ENCODE results near the gene CACNA1F.

Gene CACNA1F

DNA sequence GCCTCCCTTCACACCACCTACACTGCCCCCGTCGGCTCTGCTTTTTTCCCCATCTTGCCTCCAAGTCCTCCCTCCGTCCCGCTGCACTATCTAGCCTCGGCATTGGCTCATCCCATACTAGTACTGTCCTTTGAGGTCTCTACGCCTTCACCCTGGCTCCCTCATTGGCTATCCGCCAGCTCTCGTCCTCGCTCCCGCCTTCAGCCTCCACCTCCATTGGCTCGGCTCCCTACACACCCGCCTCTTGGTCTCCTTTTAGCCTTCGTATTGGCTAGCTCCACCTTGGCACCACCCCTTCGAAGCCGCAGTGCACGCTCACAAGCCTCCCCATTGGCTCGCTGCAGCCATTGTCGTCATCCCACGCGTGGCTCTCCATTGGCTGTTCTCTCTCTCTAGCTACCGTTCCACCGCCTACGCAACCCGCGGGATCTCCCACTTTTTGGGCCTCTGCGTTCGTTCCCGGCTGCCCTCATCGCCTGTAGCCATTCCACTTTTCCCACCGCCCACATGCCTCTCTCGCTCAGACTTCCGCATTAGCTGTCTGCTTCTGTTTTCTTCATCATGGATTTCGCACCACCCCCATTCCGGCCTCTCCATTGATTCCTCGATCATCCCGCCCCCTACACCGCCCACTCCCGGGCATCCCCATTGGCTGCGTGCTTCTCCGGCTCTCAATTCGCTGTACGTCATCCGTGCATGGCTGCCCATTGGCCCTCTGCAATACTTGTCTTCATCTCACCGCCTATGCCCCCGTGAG is 36.0 kb upstream of the CACNA1F start:
- Histone ChIP-seq H3K27me3 (ENCODE audit: control insufficient read depth, insufficient read depth, low read length) (no peaks in the 10 kb centered on the region), H3K4me3 (ENCODE audit: low read depth, low read length) (peak overlapping the region; percentile 84), H3K4me1 (ENCODE audit: control insufficient read depth, insufficient read depth, low read length) (peaks cover 5% of the 10 kb centered on the region), H3K36me3 (ENCODE audit: control insufficient read depth, insufficient read depth, low read length) (no peaks in the 10 kb centered on the region), H3K9ac (ENCODE audit: low read depth, low read length) (peak overlapping the region; percentile 51), H3K9me3 (ENCODE audit: control insufficient read depth, insufficient read depth, low read length) (no peaks in the 10 kb centered on the region)

DNA sequence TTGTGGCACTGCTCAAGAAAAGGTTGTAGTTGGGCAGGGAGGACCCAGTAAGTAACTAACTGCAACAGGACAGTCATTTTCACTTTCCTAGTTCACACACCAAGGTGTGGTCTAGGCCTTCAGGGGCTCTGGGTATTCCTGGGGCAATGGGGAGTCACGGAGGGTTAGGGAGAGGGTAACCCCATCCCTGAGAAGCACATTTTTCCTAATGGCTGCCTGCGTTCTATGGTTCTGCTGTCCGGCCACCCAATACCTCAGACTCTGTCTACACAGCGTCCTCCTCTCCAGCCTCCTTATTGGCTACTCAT is 35.5 kb upstream of the CACNA1F start:
- H3K27me3 ChIP-seq (ENCODE audit: control insufficient read depth, insufficient read depth, low read length), result no peaks in the 10 kb centered on the region
- H3K4me1 ChIP-seq (ENCODE audit: control insufficient read depth, insufficient read depth, low read length), result peaks cover 5% of the 10 kb centered on the region
- H3K36me3 ChIP-seq (ENCODE audit: control insufficient read depth, insufficient read depth, low read length), result no peaks in the 10 kb centered on the region
- H3K9me3 ChIP-seq (ENCODE audit: control insufficient read depth, insufficient read depth, low read length), result no peaks in the 10 kb centered on the region
- H3K4me3 ChIP-seq (ENCODE audit: low read depth, low read length), result peak overlapping the region; percentile 63
- H3K9ac ChIP-seq (ENCODE audit: low read depth, low read length), result peak overlapping the region; percentile 51

DNA sequence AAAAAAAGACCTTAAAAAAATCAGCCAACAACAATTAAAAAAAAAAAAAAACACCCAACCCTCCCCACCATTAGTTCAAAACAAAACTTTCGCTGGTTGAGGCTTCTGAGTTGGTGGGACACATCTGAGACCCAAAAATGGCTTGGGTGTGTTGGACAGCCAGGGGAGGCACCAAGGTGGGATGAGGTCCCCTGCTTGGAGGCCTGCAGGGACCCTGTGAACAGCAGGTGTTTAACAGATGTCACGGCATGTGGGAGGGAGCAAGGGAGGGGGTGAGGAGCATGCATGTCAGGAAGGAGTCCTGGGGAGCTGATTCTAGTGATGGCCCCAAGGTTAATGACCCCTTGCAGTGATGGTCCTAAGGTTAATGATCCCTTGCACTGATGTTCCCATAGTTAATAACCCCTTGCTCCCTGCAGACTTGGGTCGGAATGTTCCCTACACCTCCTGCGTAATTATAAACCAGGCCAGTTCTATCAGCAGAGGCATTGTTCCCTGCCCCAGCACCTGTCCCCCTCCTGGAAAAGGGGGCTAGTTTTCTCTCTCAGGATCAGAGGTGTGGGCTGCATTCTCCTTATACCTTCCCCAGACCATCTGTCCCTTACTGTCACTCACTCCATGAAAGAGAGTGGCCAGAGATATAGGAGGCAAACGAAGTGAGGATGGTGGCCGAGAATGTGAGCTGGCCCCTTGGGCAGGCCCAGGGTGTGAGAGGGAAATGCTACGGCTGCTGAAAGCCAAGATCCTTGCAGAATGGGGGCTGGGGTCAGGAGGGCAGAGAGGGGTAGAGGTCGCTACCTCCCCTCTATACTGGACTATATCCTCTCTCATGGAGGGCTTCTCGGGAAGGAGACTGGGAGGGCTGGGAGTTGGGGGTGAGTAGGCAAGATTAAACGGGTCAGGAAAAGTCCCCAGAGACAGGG is 33.6 kb upstream of the CACNA1F start:
- no peak overlapping the region for H3K4me3 ChIP-seq (ENCODE audit: low read depth, low read length)
- H3K36me3 ChIP-seq (ENCODE audit: control insufficient read depth, insufficient read depth, low read length), result no peaks in the 10 kb centered on the region
- H3K9me3 ChIP-seq (ENCODE audit: control insufficient read depth, insufficient read depth, low read length), result no peaks in the 10 kb centered on the region
- H3K9ac ChIP-seq (ENCODE audit: low read depth, low read length), result no peak overlapping the region
- no peaks in the 10 kb centered on the region for H3K27me3 ChIP-seq (ENCODE audit: control insufficient read depth, insufficient read depth, low read length)
- H3K4me1 ChIP-seq (ENCODE audit: control insufficient read depth, insufficient read depth, low read length), result peaks cover 2% of the 10 kb centered on the region

DNA sequence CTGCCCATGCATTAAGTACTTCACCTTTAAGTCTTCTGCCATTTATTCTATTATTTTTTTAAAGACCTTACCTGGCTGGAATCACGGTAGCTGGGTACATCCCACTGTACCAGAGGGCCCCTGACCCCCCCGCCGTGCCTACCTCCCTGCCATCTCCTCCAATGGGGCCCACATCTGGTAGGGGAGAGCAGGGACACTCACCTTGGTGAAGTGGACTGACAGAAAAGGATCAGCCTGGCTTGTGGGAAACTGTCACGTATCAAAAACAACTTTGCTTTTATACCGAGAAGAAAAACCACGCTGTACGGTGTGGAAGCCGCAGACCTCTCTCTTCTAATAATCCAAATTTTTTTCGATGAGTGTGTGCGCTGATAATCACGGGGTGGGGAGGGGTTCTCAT is 31.3 kb upstream of the CACNA1F start, which contains the start of gene FOXP3:
Gene FOXP3 (minus strand): TSS at position 251 of the 400 bp plus-strand sequence. CDS start 6,205 bp downstream, outside the sequence.
- no peaks in the 10 kb centered on the region for H3K4me1 ChIP-seq (ENCODE audit: control insufficient read depth, insufficient read depth, low read length)
- no peak within 1 kb of the TSS for H3K4me3 ChIP-seq (ENCODE audit: low read depth, low read length)
- H3K36me3 ChIP-seq (ENCODE audit: control insufficient read depth, insufficient read depth, low read length), result no peaks in the 10 kb centered on the region
- H3K27me3 ChIP-seq (ENCODE audit: control insufficient read depth, insufficient read depth, low read length), result no peaks in the 10 kb centered on the region
- H3K9me3 ChIP-seq (ENCODE audit: control insufficient read depth, insufficient read depth, low read length), result no peaks in the 10 kb centered on the region
- H3K9ac ChIP-seq (ENCODE audit: low read depth, low read length), result no peak within 1 kb of the TSS

DNA sequence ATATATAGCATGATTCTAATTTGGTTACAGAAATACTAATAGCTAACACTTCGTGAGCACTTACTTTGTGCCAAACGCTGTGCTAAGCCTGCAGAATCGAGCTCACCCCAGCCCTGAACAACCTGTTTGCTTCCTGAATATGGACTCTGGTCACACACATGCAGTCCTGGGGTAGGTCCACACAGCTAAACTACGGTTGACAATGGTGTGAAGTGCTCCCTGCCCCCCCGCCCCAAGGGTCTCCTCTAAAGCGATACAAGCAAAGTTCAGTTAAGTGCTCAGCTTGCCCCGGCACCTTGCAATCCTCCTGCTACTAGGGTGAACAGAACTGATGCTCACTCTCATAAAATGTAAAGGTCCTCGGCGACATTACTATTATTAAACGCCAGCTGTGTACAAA is 30.5 kb upstream of the CACNA1F start:
- no peaks in the 10 kb centered on the region for H3K4me1 ChIP-seq (ENCODE audit: control insufficient read depth, insufficient read depth, low read length)
- no peaks in the 10 kb centered on the region for H3K27me3 ChIP-seq (ENCODE audit: control insufficient read depth, insufficient read depth, low read length)
- H3K9me3 ChIP-seq (ENCODE audit: control insufficient read depth, insufficient read depth, low read length), result peaks cover 6% of the 10 kb centered on the region
- H3K9ac ChIP-seq (ENCODE audit: low read depth, low read length), result no peak overlapping the region
- H3K36me3 ChIP-seq (ENCODE audit: control insufficient read depth, insufficient read depth, low read length), result no peaks in the 10 kb centered on the region
- no peak overlapping the region for H3K4me3 ChIP-seq (ENCODE audit: low read depth, low read length)

DNA sequence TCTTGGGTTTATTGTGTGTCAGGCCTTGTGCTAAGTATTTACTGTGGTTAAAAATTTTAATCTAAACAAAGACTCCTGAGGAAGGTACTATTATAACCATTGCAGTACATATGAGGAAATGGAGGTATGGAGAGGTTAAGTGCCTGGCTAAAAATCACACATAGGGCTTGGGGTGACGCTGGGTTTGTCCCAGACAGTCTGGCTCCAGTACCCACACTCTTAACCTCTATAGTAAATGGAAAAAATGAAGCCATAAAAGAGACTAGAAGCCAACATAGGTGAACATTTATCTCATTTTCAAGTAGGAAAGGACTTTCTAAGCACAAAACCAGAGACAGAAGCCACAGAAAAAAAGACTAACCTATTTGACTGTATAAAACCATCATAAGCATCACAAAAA is 29.5 kb upstream of the CACNA1F start:
- no peaks in the 10 kb centered on the region for H3K36me3 ChIP-seq (ENCODE audit: control insufficient read depth, insufficient read depth, low read length)
- H3K27me3 ChIP-seq (ENCODE audit: control insufficient read depth, insufficient read depth, low read length), result no peaks in the 10 kb centered on the region
- no peak overlapping the region for H3K9ac ChIP-seq (ENCODE audit: low read depth, low read length)
- H3K4me3 ChIP-seq (ENCODE audit: low read depth, low read length), result no peak overlapping the region
- H3K9me3 ChIP-seq (ENCODE audit: control insufficient read depth, insufficient read depth, low read length), result peaks cover 7% of the 10 kb centered on the region
- no peaks in the 10 kb centered on the region for H3K4me1 ChIP-seq (ENCODE audit: control insufficient read depth, insufficient read depth, low read length)

DNA sequence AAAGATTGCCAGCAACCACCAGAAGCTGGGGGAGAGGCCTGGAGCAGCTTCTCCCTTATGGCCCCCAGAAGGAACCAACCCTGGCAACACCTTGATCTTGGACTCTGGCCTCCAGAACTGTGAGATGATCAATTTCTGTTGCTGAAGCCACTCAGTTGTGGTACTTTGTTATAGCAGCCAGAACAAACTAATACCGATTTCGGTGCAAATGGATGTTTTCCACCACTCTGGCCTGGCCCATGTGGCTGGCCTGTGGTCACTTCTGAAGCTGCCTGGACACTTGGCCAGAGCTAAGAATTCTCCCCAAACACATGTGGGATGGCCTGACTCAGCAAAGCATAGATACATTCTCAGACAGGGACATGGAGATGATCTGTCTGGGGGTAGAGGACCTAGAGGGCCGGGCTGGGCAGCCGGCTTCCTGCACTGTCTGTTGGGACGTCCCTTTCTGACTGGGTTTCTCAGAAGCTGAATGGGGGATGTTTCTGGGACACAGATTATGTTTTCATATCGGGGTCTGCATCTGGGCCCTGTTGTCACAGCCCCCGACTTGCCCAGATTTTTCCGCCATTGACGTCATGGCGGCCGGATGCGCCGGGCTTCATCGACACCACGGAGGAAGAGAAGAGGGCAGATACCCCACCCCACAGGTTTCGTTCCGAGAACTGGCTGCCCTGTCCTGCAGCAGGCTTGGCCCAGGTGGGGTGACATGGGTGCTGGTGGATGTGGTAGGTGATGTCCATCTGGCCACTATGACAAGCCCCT is 27.3 kb upstream of the CACNA1F start:
- Histone ChIP-seq H3K36me3 (ENCODE audit: control insufficient read depth, insufficient read depth, low read length) (no peaks in the 10 kb centered on the region), H3K27me3 (ENCODE audit: control insufficient read depth, insufficient read depth, low read length) (no peaks in the 10 kb centered on the region), H3K9ac (ENCODE audit: low read depth, low read length) (no peak overlapping the region)

DNA sequence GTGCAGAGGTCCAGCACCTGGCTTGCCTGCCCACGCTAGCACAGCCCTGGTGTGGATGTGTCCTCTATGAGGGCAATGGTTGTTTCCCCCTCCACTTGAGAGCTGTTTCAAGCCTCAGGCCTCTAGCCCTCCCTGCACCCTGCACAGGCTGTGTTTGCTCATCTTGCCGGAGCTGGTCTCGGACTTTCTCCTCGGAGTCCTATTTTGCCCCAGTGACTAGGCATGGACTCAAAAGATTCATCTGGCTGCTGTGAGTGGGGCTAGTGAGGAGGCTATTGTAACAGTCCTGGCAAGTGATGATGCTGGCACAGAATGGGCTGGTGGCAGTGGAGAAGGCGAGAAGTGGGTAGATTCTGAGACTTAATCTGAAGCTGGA is 25.6 kb upstream of the CACNA1F start:
- Histone ChIP-seq H3K9me3 (ENCODE audit: control insufficient read depth, insufficient read depth, low read length) (peaks cover 7% of the 10 kb centered on the region), H3K4me3 (ENCODE audit: low read depth, low read length) (no peak overlapping the region), H3K4me1 (ENCODE audit: control insufficient read depth, insufficient read depth, low read length) (no peaks in the 10 kb centered on the region), H3K9ac (ENCODE audit: low read depth, low read length) (no peak overlapping the region), H3K27me3 (ENCODE audit: control insufficient read depth, insufficient read depth, low read length) (no peaks in the 10 kb centered on the region), H3K36me3 (ENCODE audit: control insufficient read depth, insufficient read depth, low read length) (no peaks in the 10 kb centered on the region)

More for the DNA sequence above, 27.3 kb upstream of the CACNA1F start:
- Histone ChIP-seq H3K4me3 (ENCODE audit: low read depth, low read length) (no peak overlapping the region), H3K4me1 (ENCODE audit: control insufficient read depth, insufficient read depth, low read length) (no peaks in the 10 kb centered on the region), H3K9me3 (ENCODE audit: control insufficient read depth, insufficient read depth, low read length) (peaks cover 7% of the 10 kb centered on the region)

DNA sequence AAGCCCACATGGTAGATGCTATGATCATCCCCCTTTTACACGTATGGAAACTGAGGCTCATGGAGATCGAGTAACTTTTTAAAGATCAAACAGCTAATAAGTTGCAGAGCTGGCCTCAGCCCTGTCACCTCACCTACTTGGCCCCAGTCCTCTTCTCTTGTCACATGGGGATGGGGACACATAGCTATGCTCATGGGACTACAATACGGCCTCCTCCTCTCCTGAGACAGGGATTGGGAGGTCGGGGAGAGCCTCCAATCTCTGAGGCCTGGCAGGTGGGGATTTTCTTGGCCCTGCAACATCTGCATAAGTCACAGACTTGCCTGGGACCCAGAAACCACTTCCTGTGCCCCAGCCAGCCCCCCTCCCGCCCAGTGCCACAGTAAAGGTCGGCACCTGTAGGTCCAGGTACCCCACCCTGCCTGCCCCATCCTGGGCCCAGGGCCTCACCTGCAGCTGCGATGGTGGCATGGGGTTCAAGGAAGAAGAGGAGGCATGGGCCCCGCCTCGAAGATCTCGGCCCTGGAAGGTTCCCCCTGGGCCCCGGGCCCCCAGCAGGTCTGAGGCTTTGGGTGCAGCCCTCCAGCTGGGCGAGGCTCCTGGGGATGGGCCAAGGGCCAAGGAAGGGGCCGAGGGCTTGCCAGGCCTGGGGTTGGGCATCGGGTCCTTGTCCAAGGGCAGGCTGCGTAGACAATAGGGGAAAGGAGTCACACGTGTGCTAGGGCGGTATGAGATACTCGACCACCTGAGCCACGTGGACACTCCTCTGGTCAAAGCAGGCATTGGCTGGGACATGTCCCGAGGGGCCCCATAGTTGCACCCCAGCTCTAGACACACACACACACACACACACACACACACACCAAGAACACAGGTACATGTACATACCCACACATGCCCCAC is 25.0 kb upstream of the CACNA1F start:
- Histone ChIP-seq H3K27me3 (ENCODE audit: control insufficient read depth, insufficient read depth, low read length) (no peaks in the 10 kb centered on the region), H3K9me3 (ENCODE audit: control insufficient read depth, insufficient read depth, low read length) (peaks cover 7% of the 10 kb centered on the region), H3K4me3 (ENCODE audit: low read depth, low read length) (no peak overlapping the region), H3K4me1 (ENCODE audit: control insufficient read depth, insufficient read depth, low read length) (no peaks in the 10 kb centered on the region), H3K9ac (ENCODE audit: low read depth, low read length) (no peak overlapping the region), H3K36me3 (ENCODE audit: control insufficient read depth, insufficient read depth, low read length) (no peaks in the 10 kb centered on the region)

DNA sequence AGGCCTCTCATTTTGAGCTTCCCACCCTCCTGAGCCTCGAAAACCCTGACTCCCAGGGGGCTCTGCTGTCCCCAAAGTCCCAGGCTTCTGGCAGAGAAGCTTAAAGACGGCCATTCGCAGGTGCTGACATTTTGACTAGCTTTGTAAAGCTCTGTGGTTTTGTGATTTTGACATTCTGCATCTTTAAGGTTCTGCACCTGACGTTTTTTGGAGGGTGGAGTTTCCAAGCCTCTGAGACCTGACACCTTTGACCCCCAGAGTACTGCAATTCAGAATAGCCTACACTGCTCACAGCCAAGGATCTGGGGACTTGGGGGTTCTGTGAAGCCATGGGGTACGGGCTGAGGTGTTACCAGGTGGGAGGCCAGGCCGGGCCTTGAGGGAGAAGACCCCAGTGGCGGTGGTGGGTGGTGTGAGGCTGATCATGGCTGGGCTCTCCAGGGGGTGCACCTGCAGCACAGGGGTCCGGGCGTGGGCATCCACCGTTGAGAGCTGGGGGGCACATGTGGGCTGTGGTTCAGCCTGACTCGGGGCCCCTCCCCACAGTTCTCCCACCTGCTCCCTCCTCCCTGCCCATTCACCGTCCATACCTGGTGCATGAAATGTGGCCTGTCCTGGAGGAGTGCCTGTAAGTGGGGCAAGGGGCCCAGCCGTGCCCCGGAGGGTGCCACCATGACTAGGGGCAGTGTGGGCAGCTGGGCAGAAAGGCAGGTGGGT is 24.1 kb upstream of the CACNA1F start:
- no peak overlapping the region for H3K4me3 ChIP-seq (ENCODE audit: low read depth, low read length)
- peaks cover 7% of the 10 kb centered on the region for H3K9me3 ChIP-seq (ENCODE audit: control insufficient read depth, insufficient read depth, low read length)
- H3K9ac ChIP-seq (ENCODE audit: low read depth, low read length), result no peak overlapping the region
- H3K36me3 ChIP-seq (ENCODE audit: control insufficient read depth, insufficient read depth, low read length), result no peaks in the 10 kb centered on the region
- no peaks in the 10 kb centered on the region for H3K4me1 ChIP-seq (ENCODE audit: control insufficient read depth, insufficient read depth, low read length)
- H3K27me3 ChIP-seq (ENCODE audit: control insufficient read depth, insufficient read depth, low read length), result no peaks in the 10 kb centered on the region

Data from iPS-15b (cell line).